Superior temporal gyrus (tissue), 1 donor: ENCODE measurements around the gene ADRB2.
"Not testable (repeated sequence)": the region's sequence is repeated elsewhere in the genome, so short reads cannot be mapped to it uniquely, and the experiment has no call there.

ENCODE experiments used
- DNase-seq: peaks from one replicate; pipeline ENCODE4 v3.0.0-alpha.2; 2016; ENCODE audit errors: extremely low spot score

Gene ADRB2

GRCh38 chr5:148855249-148856008 lies 29.0 kb downstream of the ADRB2 start:
- no peak for DNase-seq

GRCh38 chr5:148856009-148856367 lies 29.6 kb downstream of the ADRB2 start:
- no peak for DNase-seq

- no peak for DNase-seq
Observed at GRCh38 chr5:148856424-148856823, 30.0 kb downstream of the ADRB2 start.

- DNase-seq: no peak
Observed at GRCh38 chr5:148857474-148857873, 31.1 kb downstream of the ADRB2 start.

GRCh38 chr5:148858106-148858505 lies 31.7 kb downstream of the ADRB2 start:
- no peak for DNase-seq

GRCh38 chr5:148858547-148858946 lies 32.1 kb downstream of the ADRB2 start:
- no peak for DNase-seq

- no peak for DNase-seq
Observed at GRCh38 chr5:148859703-148860102, 33.3 kb downstream of the ADRB2 start.

- DNase-seq: no peak
Observed at GRCh38 chr5:148860599-148860998, 34.2 kb downstream of the ADRB2 start.

GRCh38 chr5:148861088-148861487 lies 34.7 kb downstream of the ADRB2 start:
- DNase-seq: no peak

- no peak for DNase-seq
Observed at GRCh38 chr5:148861696-148862095, 35.3 kb downstream of the ADRB2 start.

- DNase-seq: no peak
Observed at GRCh38 chr5:148864113-148864841, 37.9 kb downstream of the ADRB2 start.

- no peak for DNase-seq
Observed at GRCh38 chr5:148866024-148866423, 39.6 kb downstream of the ADRB2 start.

GRCh38 chr5:148873120-148873519 lies 46.7 kb downstream of the ADRB2 start:
- DNase-seq: no peak

GRCh38 chr5:148873690-148874485 lies 47.5 kb downstream of the ADRB2 start:
- DNase-seq: no peak

GRCh38 chr5:148875205-148875875 lies 48.9 kb downstream of the ADRB2 start:
- DNase-seq: no peak

GRCh38 chr5:148877436-148877835 lies 51.0 kb downstream of the ADRB2 start:
- not testable (repeated sequence) for DNase-seq
